Right cardiac atrium (tissue), 5 donors: ENCODE data around the gene NOTCH2. TPM values are rescaled to one million over a fixed set of nuclear protein-coding genes. Genes with fewer than 3 reads are reported as not detected.
A peak's percentile ranks its signal among the peaks of the same experiment; 100 is the strongest.

Source experiments
- ATAC-seq, 2 donors: fragments of 200-7000 bp; cut with Tn5 transposase; one replicate each; pipeline versions ENCODE4 v1.8.0 to v1.9.1; 2020; ENCODE audit warnings: moderate library complexity in 2 of 2, mild to moderate bottlenecking in 1 of 2
- DNase-seq, 3 donors: peaks; one replicate each; pipeline ENCODE4 v3.0.0-alpha.2; 2020
- H3K27ac ChIP-seq: one replicate; pipeline ENCODE4 v1.5.1; 2013; ENCODE audit warnings: mild to moderate bottlenecking, low read length, control low read depth, moderate library complexity
- H3K27me3 ChIP-seq: one replicate; pipeline ENCODE4 v1.6.1; 2013; ENCODE audit not compliant: control insufficient read depth, insufficient read depth
- H3K4me1 ChIP-seq: one replicate; pipeline ENCODE4 v1.6.1; 2013; ENCODE audit warnings: low read length; ENCODE audit not compliant: control insufficient read depth, insufficient read depth
- H3K4me3 ChIP-seq: one replicate; pipeline ENCODE4 v1.5.1; 2013; ENCODE audit warnings: low read length, control low read depth
- H3K9me3 ChIP-seq: one replicate; pipeline ENCODE4 v1.6.1; 2013; ENCODE audit warnings: low read length; ENCODE audit not compliant: control insufficient read depth
- WGBS: extraction: QIAGEN DNeasy Blood & Tissue Kit; methylation state at CpG from one replicate; pipeline ENCODE4 v1.1.7; 2013; 5-methylcytosine and 5-hydroxymethylcytosine counted together
- intact Hi-C, 4 donors: fragments of 100-400 bp; cut with DNase I; formaldehyde crosslinking; loops; one replicate each; pipeline versions ENCODE4 v1.11.0 to v1.14.0; 2022 to 2023
- polyA plus RNA-seq: library from polyadenylated mRNA; stranded (reverse); fragments of 200-250 nt; gene quantifications from one replicate; pipeline ENCODE4 v1.2.3, GENCODE V29; 2013
- total RNA-seq, 4 donors: library from RNA; stranded (reverse); fragmentation: NEBNext Ultra II Directional; extraction: Animal tissue kit (Norgen Biotek cat#: 25700); gene quantifications; one replicate each; pipeline ENCODE4 v1.2.1, GENCODE V29; 2021
- donor health status: healthy with polysubstance abuse.
- donor health status: DM: no; HTN: yes; CAD: no.
- donor health status: DM: no; HTN: no; CAD: no.
- donor health status: DM: no; HTN: yes; CAD: no; lungs with severe emphysema.
- donor health status: DM: yes; HTN: yes; CAD: no.

NOTCH2 gene
- total and polyA plus RNA-seq, 5 donors: 6.6 to 65.7 (median 39.2) TPM

DNA sequence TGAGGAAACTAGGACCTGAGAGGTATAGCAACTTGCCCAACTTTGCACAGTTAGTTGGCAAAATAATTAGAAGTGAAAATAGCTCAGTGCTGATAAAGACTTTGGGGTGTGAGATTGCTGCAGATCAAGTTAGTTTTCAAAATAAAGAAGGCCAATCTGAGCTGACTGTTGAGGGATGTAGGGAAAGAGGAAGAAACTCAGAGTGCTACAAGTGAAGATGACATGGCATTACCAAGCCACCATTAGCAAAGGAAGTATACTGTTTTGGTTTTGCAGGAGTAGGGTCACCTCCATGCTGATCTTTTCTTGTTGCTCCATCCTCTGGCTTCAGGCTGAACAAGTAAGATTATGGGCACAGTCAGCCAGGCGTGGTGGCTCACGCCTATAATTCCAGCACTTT lies 94.5 kb downstream of the NOTCH2 start:
- Histone ChIP-seq H3K4me1 (peaks cover 3% of the 10 kb centered on the region), H3K27ac (no peak overlapping the region), H3K27me3 (no peaks in the 10 kb centered on the region), H3K4me3 (no peak overlapping the region), H3K9me3 (no peaks in the 10 kb centered on the region)
- intact Hi-C loops: no loop called here
- DNase-seq (no peak), ATAC-seq (no peak)
- WGBS: 97% methylated on average over 2 of the region's 2 CpGs

- DNase-seq (no peak), ATAC-seq (no peak)
- no peak overlapping the region for H3K4me3 ChIP-seq
- H3K9me3 ChIP-seq: no peaks in the 10 kb centered on the region
- H3K27me3 ChIP-seq: no peaks in the 10 kb centered on the region
- intact Hi-C loops: no loop called here
- no peak overlapping the region for H3K27ac ChIP-seq
- peaks cover 3% of the 10 kb centered on the region for H3K4me1 ChIP-seq
Measured at GRCh38 chr1:119974013-119974412, 95.4 kb downstream of the NOTCH2 start.

GRCh38 chr1:119971710-119972570 lies 97.5 kb downstream of the NOTCH2 start:
- WGBS: 86% methylated on average over 4 of the region's 4 CpGs
- Histone ChIP-seq H3K4me3 (no peak overlapping the region), H3K4me1 (peaks cover 3% of the 10 kb centered on the region), H3K27ac (no peak overlapping the region), H3K27me3 (no peaks in the 10 kb centered on the region), H3K9me3 (no peaks in the 10 kb centered on the region)
- DNase-seq (no peak), ATAC-seq (no peak)
- intact Hi-C loops: no loop called here

DNA sequence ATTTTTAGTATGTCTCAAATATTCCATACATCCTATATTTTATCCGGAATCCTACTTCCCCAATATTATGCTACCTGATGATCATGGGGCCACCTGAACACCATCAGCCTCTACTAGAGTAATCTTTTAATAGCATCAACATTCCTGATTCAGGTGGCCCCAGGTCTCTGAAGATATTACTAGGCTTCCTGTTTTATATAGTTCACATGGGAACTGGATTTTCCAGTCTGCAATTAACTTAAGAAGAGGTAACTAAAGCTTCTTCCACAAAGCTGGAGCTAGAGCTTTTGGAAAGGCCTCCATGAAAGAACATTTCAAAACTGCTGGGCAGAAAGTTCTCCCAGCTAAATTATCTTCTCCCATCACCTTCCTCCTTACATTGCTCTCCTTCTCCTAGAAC lies 100.9 kb downstream of the NOTCH2 start:
- DNase-seq (no peak), ATAC-seq (no peak)
- Histone ChIP-seq H3K4me3 (no peak overlapping the region), H3K27me3 (no peaks in the 10 kb centered on the region), H3K9me3 (no peaks in the 10 kb centered on the region), H3K27ac (no peak overlapping the region), H3K4me1 (peaks cover 3% of the 10 kb centered on the region)
- 78% methylated on average over 1 of the region's 1 CpG for WGBS
- intact Hi-C loops: no loop called here

GRCh38 chr1:119968068-119968492 lies 101.4 kb downstream of the NOTCH2 start:
- H3K4me3 ChIP-seq: no peak overlapping the region
- intact Hi-C loops: no loop called here
- peaks cover 3% of the 10 kb centered on the region for H3K4me1 ChIP-seq
- H3K27ac ChIP-seq: no peak overlapping the region
- DNase-seq: peak; percentile 34 to 81 (median 66)
- 92% methylated on average over 1 of the region's 1 CpG for WGBS
- peak in 1 of 2 donors; percentile 59 for ATAC-seq
- H3K9me3 ChIP-seq: no peaks in the 10 kb centered on the region
- no peaks in the 10 kb centered on the region for H3K27me3 ChIP-seq

DNA sequence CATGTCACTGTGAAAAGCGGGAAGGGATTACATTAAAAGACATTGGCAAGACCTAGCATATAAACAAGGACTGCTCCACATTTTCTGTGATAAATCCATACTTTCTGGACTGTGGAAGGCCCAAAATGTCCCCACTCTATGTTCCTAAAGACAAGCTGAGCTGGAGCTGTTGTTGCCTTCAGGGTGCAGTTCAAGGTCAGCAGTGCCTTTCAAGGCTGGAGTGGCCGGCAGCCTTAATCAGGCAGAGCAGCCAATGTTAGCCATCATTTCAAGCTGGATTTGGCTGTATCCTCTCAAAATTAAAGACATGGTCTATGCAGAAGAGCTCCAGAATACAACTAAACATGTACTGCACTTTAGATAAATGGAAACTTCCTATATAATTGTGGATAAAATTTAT lies 102.8 kb downstream of the NOTCH2 start:
- no peaks in the 10 kb centered on the region for H3K27me3 ChIP-seq
- no peak for ATAC-seq
- peaks cover 5% of the 10 kb centered on the region for H3K4me1 ChIP-seq

DNA sequence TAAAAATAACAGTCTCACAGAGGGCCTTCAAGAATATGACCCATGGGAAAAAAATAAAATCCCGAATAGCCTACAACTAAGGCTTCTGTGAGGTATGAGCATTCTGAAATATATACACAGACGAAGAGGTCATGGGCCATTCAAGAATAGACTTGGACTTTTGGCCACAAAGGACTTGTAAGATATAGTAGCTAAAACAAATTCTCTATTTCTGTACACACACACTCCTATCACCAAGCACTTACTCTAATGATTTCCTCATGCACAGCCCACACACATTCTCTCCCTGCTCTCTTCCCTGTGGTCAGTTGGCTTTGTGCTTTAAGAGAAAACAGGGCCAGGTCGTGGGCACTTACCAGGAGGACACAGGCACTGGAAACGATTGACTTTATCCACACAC lies 103.4 kb downstream of the NOTCH2 start:
- no peak for DNase-seq
- 31% methylated on average over 4 of the region's 4 CpGs for WGBS

More for the DNA sequence above, 102.8 kb downstream of the NOTCH2 start:
- WGBS: 68% methylated on average over 2 of the region's 2 CpGs
- no peak for DNase-seq
- Histone ChIP-seq H3K4me3 (no peak overlapping the region), H3K27ac (peak overlapping the region; percentile 20), H3K9me3 (no peaks in the 10 kb centered on the region)
- intact Hi-C loops: no loop called here

DNA sequence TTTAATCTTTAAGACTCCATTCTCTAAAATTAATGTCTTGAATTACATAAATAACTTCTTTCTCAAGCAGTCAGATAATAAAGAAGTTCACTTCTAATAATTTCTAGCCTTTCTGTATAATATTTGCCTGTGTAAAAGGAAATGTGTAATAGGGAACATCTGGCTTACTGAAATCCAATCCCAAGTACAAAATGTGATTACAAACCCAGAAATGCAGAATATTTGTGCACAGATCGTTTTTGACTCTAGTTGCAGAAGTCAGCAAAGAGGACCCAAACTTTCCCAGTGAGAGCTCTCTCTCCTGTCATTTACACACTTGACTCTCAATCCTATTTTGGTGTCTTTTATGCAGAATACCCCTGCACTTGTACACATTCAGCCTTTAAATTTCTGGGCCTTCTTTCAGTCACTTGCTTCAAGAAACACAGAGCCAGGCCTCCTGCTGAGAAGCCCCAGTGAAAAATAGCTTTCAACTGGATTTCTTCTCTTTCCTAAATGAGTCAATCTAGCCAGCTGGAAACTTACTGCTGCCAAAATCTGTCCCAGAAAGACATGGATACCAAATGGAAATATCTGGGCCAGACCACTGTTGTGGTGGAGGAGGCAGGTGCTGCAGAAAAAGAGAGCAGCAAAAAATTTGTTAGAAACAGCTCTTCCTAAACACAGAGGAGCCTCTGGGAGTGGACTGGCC lies 104.6 kb downstream of the NOTCH2 start:
- no peaks in the 10 kb centered on the region for H3K27me3 ChIP-seq
- DNase-seq: no peak
- peaks cover 9% of the 10 kb centered on the region for H3K4me1 ChIP-seq
- H3K4me3 ChIP-seq: no peak overlapping the region
- 57% methylated on average over 1 of the region's 1 CpG for WGBS
- intact Hi-C loops: no loop called here
- no peaks in the 10 kb centered on the region for H3K9me3 ChIP-seq
- peak; percentile 41 to 48 for ATAC-seq
- peak overlapping the region; percentile 42 for H3K27ac ChIP-seq

More for the DNA sequence above, 103.4 kb downstream of the NOTCH2 start:
- peak; percentile 49 to 66 for ATAC-seq
- intact Hi-C loops: no loop called here
- H3K4me3 ChIP-seq: no peak overlapping the region
- H3K4me1 ChIP-seq: peaks cover 8% of the 10 kb centered on the region
- H3K9me3 ChIP-seq: no peaks in the 10 kb centered on the region
- no peak overlapping the region for H3K27ac ChIP-seq
- H3K27me3 ChIP-seq: no peaks in the 10 kb centered on the region

GRCh38 chr1:119962296-119962968 lies 107.0 kb downstream of the NOTCH2 start:
- H3K4me1 ChIP-seq: peaks cover 9% of the 10 kb centered on the region

DNA sequence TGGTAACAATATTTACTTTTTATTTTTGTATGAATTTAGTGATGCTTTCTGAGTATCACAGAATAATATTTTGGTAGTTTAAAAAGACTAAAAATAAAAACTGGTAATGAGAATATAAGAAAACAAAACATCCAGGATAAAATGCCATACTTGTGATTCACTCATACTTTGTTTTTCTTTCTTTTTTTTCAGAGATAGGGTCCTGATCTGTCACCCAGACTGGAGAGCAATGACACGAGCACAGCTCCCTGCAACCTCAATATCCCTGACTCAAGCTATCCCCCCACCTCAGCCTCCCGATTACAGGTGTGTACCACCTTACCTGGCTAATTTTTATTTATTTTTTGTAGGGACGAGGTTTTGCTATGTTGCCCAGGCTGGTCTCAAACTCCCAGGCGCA lies 109.0 kb downstream of the NOTCH2 start:
- Histone ChIP-seq H3K27ac (no peak overlapping the region), H3K4me1 (peaks cover 9% of the 10 kb centered on the region), H3K4me3 (no peak overlapping the region), H3K27me3 (no peaks in the 10 kb centered on the region), H3K9me3 (no peaks in the 10 kb centered on the region)
- WGBS: 79% methylated on average over 4 of the region's 4 CpGs
- DNase-seq (no peak), ATAC-seq (no peak)
- intact Hi-C loops: no loop called here

More at GRCh38 chr1:119962296-119962968, 107.0 kb downstream of the NOTCH2 start:
- whole genome bisulfite sequencing: 45% methylated on average over 5 of the region's 5 CpGs
- Histone ChIP-seq H3K9me3 (no peaks in the 10 kb centered on the region), H3K4me3 (no peak overlapping the region), H3K27ac (peak overlapping the region; percentile 39), H3K27me3 (no peaks in the 10 kb centered on the region)
- DNase-seq: no peak
- peak; percentile 58 to 65 for ATAC-seq
- intact Hi-C loops: no loop called here
